HG03135 (cell line): ENCODE data around the gene TNS4.

ENCODE experiments used
- ATAC-seq: cut with Tn5 transposase; IDR thresholded peaks from one replicate; pipeline ENCODE4 v1.9.1; 2021; ENCODE audit warnings: mild to moderate bottlenecking, moderate library complexity; ENCODE audit not compliant: unreplicated experiment

The TNS4 gene

GRCh38 chr17:40443196-40443987, 58.0 kb downstream of the TNS4 start, which contains the start of gene IGFBP4:
Gene IGFBP4, plus strand, starts transcription at chr17:40443450. Its CDS starts 286 bp downstream, at chr17:40443736.
- ATAC-seq: no peak

GRCh38 chr17:40442392-40443195, 58.8 kb downstream of the TNS4 start:
- ATAC-seq: no peak

- no peak for ATAC-seq
These were observed 61.3 kb downstream of the TNS4 start for GRCh38 chr17:40440166-40440565.

GRCh38 chr17:40437095-40437732, 64.2 kb downstream of the TNS4 start:
- no peak for ATAC-seq

- ATAC-seq: no peak
These were observed 64.8 kb downstream of the TNS4 start for GRCh38 chr17:40436636-40437035.

GRCh38 chr17:40433551-40434415, 67.6 kb downstream of the TNS4 start:
- ATAC-seq: no peak

GRCh38 chr17:40432864-40433528, 68.4 kb downstream of the TNS4 start:
- no peak for ATAC-seq

- ATAC-seq: no peak
These were observed 70.2 kb downstream of the TNS4 start for GRCh38 chr17:40431231-40431602.

- no peak for ATAC-seq
These were observed 70.9 kb downstream of the TNS4 start for GRCh38 chr17:40430272-40431230.

- no peak for ATAC-seq
These were observed 74.4 kb downstream of the TNS4 start for GRCh38 chr17:40427002-40427491.
